Measurements from ENCODE around the gene MON1A.

Gene MON1A

DNA sequence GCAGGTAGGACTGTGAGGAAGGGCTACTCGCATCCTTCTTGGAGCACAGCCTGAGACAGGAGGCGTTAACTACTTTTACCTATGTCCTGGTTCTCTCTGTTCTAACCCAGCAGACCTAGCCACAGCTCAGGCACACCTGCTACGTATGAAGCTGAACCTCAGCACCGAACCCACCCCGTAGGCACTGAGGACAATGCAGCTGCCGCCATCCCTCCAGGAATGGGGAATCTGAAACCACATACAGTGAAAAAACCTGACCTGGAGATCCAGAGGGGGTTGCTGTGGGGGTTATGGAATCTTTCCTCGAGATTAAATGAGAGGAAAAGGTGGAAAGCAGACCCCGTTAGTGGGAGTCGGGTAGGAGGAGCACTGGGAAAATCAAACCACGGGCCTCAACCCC is 40.3 kb downstream of the MON1A start:
- H3K4me3 ChIP-seq (ENCODE audit: insufficient read depth in 1 of 2, low read depth in 1 of 2, low read length in 2 of 2), result no peak overlapping the region
- no peaks in the 10 kb centered on the region for H3K36me3 ChIP-seq (ENCODE audit: control insufficient read depth in 1 of 2, insufficient read depth in 2 of 2, low read depth in 1 of 2, low read length in 2 of 2)
- no peak overlapping the region for H3K27ac ChIP-seq (ENCODE audit: low read length, poor library complexity, severe bottlenecking)
- H3K4me2 ChIP-seq (ENCODE audit: low read length, poor library complexity, severe bottlenecking), result no peak overlapping the region
- H3K18ac ChIP-seq (ENCODE audit: low read depth in 1 of 2, low read length in 2 of 2), result no peak overlapping the region
- no peaks in the 10 kb centered on the region for H3K4me1 ChIP-seq (ENCODE audit: control insufficient read depth, insufficient read depth, low read depth, low read length)
- no peak overlapping the region for H2AK5ac ChIP-seq (ENCODE audit: low read length, severe bottlenecking)
- no peak overlapping the region for H2BK120ac ChIP-seq (ENCODE audit: low read depth, low read length)
- H3K9me3 ChIP-seq (ENCODE audit: control insufficient read depth, low read length), result no peaks in the 10 kb centered on the region
- no peak overlapping the region for H3K14ac ChIP-seq (ENCODE audit: low read length in 2 of 2)
- no peak overlapping the region for H3K9ac ChIP-seq (ENCODE audit: low read length)
- H2BK5ac ChIP-seq (ENCODE audit: low read depth, low read length, poor library complexity, severe bottlenecking), result no peak overlapping the region
- no peak overlapping the region for H3K4ac ChIP-seq (ENCODE audit: low read depth in 1 of 2, low read length in 2 of 2)
- DNase-seq, result no peak
- WGBS, result 83% methylated on average over 10 of the region's 10 CpGs
- peaks cover 0 to 8% of the 10 kb centered on the region in 2 experiments for H3K27me3 ChIP-seq (ENCODE audit: control insufficient read depth in 1 of 2, insufficient read depth in 1 of 2, low read length in 2 of 2)
- H4K8ac ChIP-seq (ENCODE audit: low read length), result no peak overlapping the region
- H2BK15ac ChIP-seq (ENCODE audit: low read depth, poor library complexity, severe bottlenecking), result no peak overlapping the region
- no peak overlapping the region for H2BK12ac ChIP-seq (ENCODE audit: low read length in 2 of 2)
- no peak overlapping the region for H4K91ac ChIP-seq (ENCODE audit: low read length)
- H3K23ac ChIP-seq (ENCODE audit: low read length in 2 of 2), result no peak overlapping the region
- H2AFZ ChIP-seq (ENCODE audit: low read depth, low read length), result no peak overlapping the region
- no peaks in the 10 kb centered on the region for H3K79me1 ChIP-seq (replicated peaks; ENCODE audit: low read length, poor library complexity, severe bottlenecking)

DNA sequence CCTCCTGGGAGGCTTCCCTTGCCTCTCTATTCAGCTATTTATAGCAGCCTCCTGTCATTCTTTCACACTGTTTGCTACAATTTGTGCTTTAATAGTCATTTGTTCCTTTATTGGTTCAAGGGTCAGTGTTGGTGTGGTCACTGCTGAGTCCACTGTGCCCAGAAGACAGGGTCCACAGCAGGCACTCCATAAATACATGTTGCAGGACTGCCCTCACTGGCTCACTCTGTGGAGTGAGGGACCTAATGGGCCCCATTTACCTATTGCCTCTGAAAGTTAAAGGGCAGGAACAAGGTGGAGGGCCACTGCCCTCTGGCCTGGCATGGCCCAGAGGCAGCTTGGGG is 42.7 kb downstream of the MON1A start:
- H3K79me1 ChIP-seq (replicated peaks; ENCODE audit: low read length, poor library complexity, severe bottlenecking), result no peaks in the 10 kb centered on the region
- no peak overlapping the region for H3K4me2 ChIP-seq (ENCODE audit: low read length, poor library complexity, severe bottlenecking)
- no peak overlapping the region for H2BK15ac ChIP-seq (ENCODE audit: low read depth, poor library complexity, severe bottlenecking)
- H3K23ac ChIP-seq (ENCODE audit: low read length in 2 of 2), result no peak overlapping the region
- no peak overlapping the region for H3K4me3 ChIP-seq (ENCODE audit: insufficient read depth in 1 of 2, low read depth in 1 of 2, low read length in 2 of 2)
- no peak overlapping the region for H2AK5ac ChIP-seq (ENCODE audit: low read length, severe bottlenecking)
- H4K91ac ChIP-seq (ENCODE audit: low read length), result no peak overlapping the region
- peaks cover 11 to 18% of the 10 kb centered on the region in 2 experiments for H3K27me3 ChIP-seq (ENCODE audit: control insufficient read depth in 1 of 2, insufficient read depth in 1 of 2, low read length in 2 of 2)
- no peak overlapping the region for H3K4ac ChIP-seq (ENCODE audit: low read depth in 1 of 2, low read length in 2 of 2)
- no peak overlapping the region for H3K14ac ChIP-seq (ENCODE audit: low read length in 2 of 2)
- H2BK120ac ChIP-seq (ENCODE audit: low read depth, low read length), result no peak overlapping the region
- no peaks in the 10 kb centered on the region for H3K4me1 ChIP-seq (ENCODE audit: control insufficient read depth, insufficient read depth, low read depth, low read length)
- no peak overlapping the region for H2BK12ac ChIP-seq (ENCODE audit: low read length in 2 of 2)
- H2AFZ ChIP-seq (ENCODE audit: low read depth, low read length), result no peak overlapping the region
- H3K9ac ChIP-seq (ENCODE audit: low read length), result no peak overlapping the region
- H3K27ac ChIP-seq (ENCODE audit: low read length, poor library complexity, severe bottlenecking), result no peak overlapping the region
- no peak overlapping the region for H2BK5ac ChIP-seq (ENCODE audit: low read depth, low read length, poor library complexity, severe bottlenecking)
- H3K18ac ChIP-seq (ENCODE audit: low read depth in 1 of 2, low read length in 2 of 2), result no peak overlapping the region
- no peaks in the 10 kb centered on the region for H3K9me3 ChIP-seq (ENCODE audit: control insufficient read depth, low read length)
- H4K8ac ChIP-seq (ENCODE audit: low read length), result no peak overlapping the region
- no peak for DNase-seq
- H3K36me3 ChIP-seq (ENCODE audit: control insufficient read depth in 1 of 2, insufficient read depth in 2 of 2, low read depth in 1 of 2, low read length in 2 of 2), result no peaks in the 10 kb centered on the region

DNA sequence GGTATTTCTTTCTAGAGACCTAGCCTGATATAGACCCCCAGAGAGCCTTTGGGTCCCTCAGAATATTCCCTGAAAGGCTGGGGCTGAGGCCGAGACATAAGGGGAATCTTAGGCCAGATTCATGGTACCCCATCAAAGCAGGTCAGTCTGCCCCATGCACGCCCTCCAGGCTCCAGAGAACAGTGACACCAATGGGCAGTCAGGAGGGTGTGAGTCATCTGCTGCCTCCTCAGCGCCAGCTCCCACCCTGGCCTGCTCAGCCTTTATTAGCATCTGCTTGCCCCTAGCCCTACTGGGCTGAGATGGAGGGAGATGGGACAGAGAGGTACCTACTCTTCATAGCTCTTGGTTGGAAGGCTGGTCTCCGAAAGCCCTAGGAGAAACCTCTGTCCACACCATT is 45.6 kb downstream of the MON1A start:
- H3K36me3 ChIP-seq (ENCODE audit: control insufficient read depth in 1 of 2, insufficient read depth in 2 of 2, low read depth in 1 of 2, low read length in 2 of 2), result no peaks in the 10 kb centered on the region
- H2BK120ac ChIP-seq (ENCODE audit: low read depth, low read length), result no peak overlapping the region
- H4K8ac ChIP-seq (ENCODE audit: low read length), result no peak overlapping the region
- peaks cover 28 to 29% of the 10 kb centered on the region in 2 experiments for H3K27me3 ChIP-seq (ENCODE audit: control insufficient read depth in 1 of 2, insufficient read depth in 1 of 2, low read length in 2 of 2)
- H3K79me1 ChIP-seq (replicated peaks; ENCODE audit: low read length, poor library complexity, severe bottlenecking), result no peaks in the 10 kb centered on the region
- DNase-seq, result no peak
- no peak overlapping the region for H3K9ac ChIP-seq (ENCODE audit: low read length)
- 84% methylated on average over 3 of the region's 4 CpGs for WGBS
- no peak overlapping the region for H2BK5ac ChIP-seq (ENCODE audit: low read depth, low read length, poor library complexity, severe bottlenecking)
- no peak overlapping the region for H3K14ac ChIP-seq (ENCODE audit: low read length in 2 of 2)
- H4K91ac ChIP-seq (ENCODE audit: low read length), result no peak overlapping the region
- no peak overlapping the region for H3K18ac ChIP-seq (ENCODE audit: low read depth in 1 of 2, low read length in 2 of 2)
- H3K9me3 ChIP-seq (ENCODE audit: control insufficient read depth, low read length), result no peaks in the 10 kb centered on the region
- H2AFZ ChIP-seq (ENCODE audit: low read depth, low read length), result no peak overlapping the region
- no peak overlapping the region for H2AK5ac ChIP-seq (ENCODE audit: low read length, severe bottlenecking)
- H2BK15ac ChIP-seq (ENCODE audit: low read depth, poor library complexity, severe bottlenecking), result no peak overlapping the region
- no peak overlapping the region for H3K27ac ChIP-seq (ENCODE audit: low read length, poor library complexity, severe bottlenecking)
- no peaks in the 10 kb centered on the region for H3K4me1 ChIP-seq (ENCODE audit: control insufficient read depth, insufficient read depth, low read depth, low read length)
- H3K23ac ChIP-seq (ENCODE audit: low read length in 2 of 2), result no peak overlapping the region
- no peak overlapping the region for H2BK12ac ChIP-seq (ENCODE audit: low read length in 2 of 2)
- no peak overlapping the region for H3K4ac ChIP-seq (ENCODE audit: low read depth in 1 of 2, low read length in 2 of 2)
- H3K4me3 ChIP-seq (ENCODE audit: insufficient read depth in 1 of 2, low read depth in 1 of 2, low read length in 2 of 2), result no peak overlapping the region
- no peak overlapping the region for H3K4me2 ChIP-seq (ENCODE audit: low read length, poor library complexity, severe bottlenecking)

DNA sequence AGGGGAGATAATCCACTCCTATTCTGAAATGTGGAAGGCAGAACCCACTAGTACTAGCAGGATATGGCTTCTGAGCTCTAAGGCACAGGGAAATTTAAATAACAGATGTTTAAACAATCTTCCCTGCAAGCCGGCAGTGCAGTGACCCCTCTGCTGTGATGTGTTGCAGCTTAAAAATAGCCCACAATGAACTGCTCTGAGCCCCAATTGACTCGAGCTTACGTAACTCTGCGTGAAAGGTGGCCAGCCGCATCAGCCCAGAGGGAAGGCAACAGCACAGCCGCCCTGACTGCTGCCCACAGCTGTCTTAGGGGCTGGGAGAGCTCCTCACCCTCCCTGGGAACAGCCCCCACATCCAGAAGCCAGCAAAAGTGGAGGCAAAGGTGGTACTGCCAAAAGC is 47.4 kb downstream of the MON1A start:
- Histone ChIP-seq H2BK5ac (ENCODE audit: low read depth, low read length, poor library complexity, severe bottlenecking) (no peak overlapping the region), H2BK15ac (ENCODE audit: low read depth, poor library complexity, severe bottlenecking) (no peak overlapping the region), H3K4me2 (ENCODE audit: low read length, poor library complexity, severe bottlenecking) (no peak overlapping the region), H2BK12ac (ENCODE audit: low read length in 2 of 2) (no peak overlapping the region), H3K9me3 (ENCODE audit: control insufficient read depth, low read length) (no peaks in the 10 kb centered on the region), H3K27me3 (ENCODE audit: control insufficient read depth in 1 of 2, insufficient read depth in 1 of 2, low read length in 2 of 2) (peaks cover 29 to 34% of the 10 kb centered on the region in 2 experiments), H3K36me3 (ENCODE audit: control insufficient read depth in 1 of 2, insufficient read depth in 2 of 2, low read depth in 1 of 2, low read length in 2 of 2) (no peaks in the 10 kb centered on the region), H3K14ac (ENCODE audit: low read length in 2 of 2) (no peak overlapping the region), H2AFZ (ENCODE audit: low read depth, low read length) (no peak overlapping the region), H3K4me3 (ENCODE audit: insufficient read depth in 1 of 2, low read depth in 1 of 2, low read length in 2 of 2) (no peak overlapping the region), H3K4me1 (ENCODE audit: control insufficient read depth, insufficient read depth, low read depth, low read length) (no peaks in the 10 kb centered on the region), H4K91ac (ENCODE audit: low read length) (no peak overlapping the region), H3K23ac (ENCODE audit: low read length in 2 of 2) (peak overlapping the region in 1 of 2 experiments; percentile 51), H3K79me1 (replicated peaks; ENCODE audit: low read length, poor library complexity, severe bottlenecking) (no peaks in the 10 kb centered on the region), H3K18ac (ENCODE audit: low read depth in 1 of 2, low read length in 2 of 2) (no peak overlapping the region), H2BK120ac (ENCODE audit: low read depth, low read length) (no peak overlapping the region), H4K8ac (ENCODE audit: low read length) (no peak overlapping the region), H2AK5ac (ENCODE audit: low read length, severe bottlenecking) (no peak overlapping the region), H3K4ac (ENCODE audit: low read depth in 1 of 2, low read length in 2 of 2) (no peak overlapping the region), H3K9ac (ENCODE audit: low read length) (no peak overlapping the region), H3K27ac (ENCODE audit: low read length, poor library complexity, severe bottlenecking) (no peak overlapping the region)
- 56% methylated on average over 6 of the region's 6 CpGs for WGBS
- peak; percentile 42 for DNase-seq

All from mesenchymal stem cell (in vitro differentiated cells and primary cell).